NCI-H2171 treated with DMSO at 0.1 percent for 48 hours (cell line): Measurements from ENCODE around the gene PRKN.

Experiments
- DNase-seq: peaks from one replicate; lab custom pipeline; 2025; lab: John Stamatoyannopoulos, UW

The PRKN gene

GRCh38 chr6:162181741-162182401 is 545.7 kb downstream of the PRKN start:
- no peak for DNase-seq

- DNase-seq = no peak
Observed at GRCh38 chr6:162181111-162181510, 546.5 kb downstream of the PRKN start.

- DNase-seq = no peak
Observed at GRCh38 chr6:162179196-162179951, 548.2 kb downstream of the PRKN start.

- no peak for DNase-seq
Observed at GRCh38 chr6:162178666-162179065, 548.9 kb downstream of the PRKN start.

- no peak for DNase-seq
Observed at GRCh38 chr6:162178266-162178665, 549.3 kb downstream of the PRKN start.

- DNase-seq = no peak
Observed at GRCh38 chr6:162177746-162178145, 549.8 kb downstream of the PRKN start.

GRCh38 chr6:162173466-162173865 is 554.1 kb downstream of the PRKN start:
- no peak for DNase-seq

- no peak for DNase-seq
Observed at GRCh38 chr6:162165479-162165878, 562.1 kb downstream of the PRKN start.

GRCh38 chr6:162157167-162157870 is 570.2 kb downstream of the PRKN start:
- no peak for DNase-seq

- no peak for DNase-seq
Observed at GRCh38 chr6:162156146-162156545, 571.4 kb downstream of the PRKN start.

GRCh38 chr6:162154930-162155329 is 572.6 kb downstream of the PRKN start:
- DNase-seq = no peak

- no peak for DNase-seq
Observed at GRCh38 chr6:162154001-162154400, 573.6 kb downstream of the PRKN start.

- no peak for DNase-seq
Observed at GRCh38 chr6:162153120-162153519, 574.4 kb downstream of the PRKN start.

GRCh38 chr6:162151021-162151665 is 576.4 kb downstream of the PRKN start:
- DNase-seq = no peak

GRCh38 chr6:162150295-162150694 is 577.3 kb downstream of the PRKN start:
- DNase-seq = no peak

- no peak for DNase-seq
Observed at GRCh38 chr6:162149786-162150185, 577.8 kb downstream of the PRKN start.

GRCh38 chr6:162147805-162148204 is 579.8 kb downstream of the PRKN start:
- no peak for DNase-seq

- DNase-seq = no peak
Observed at GRCh38 chr6:162147281-162147680, 580.3 kb downstream of the PRKN start.

- DNase-seq = no peak
Observed at GRCh38 chr6:162140251-162140852, 587.2 kb downstream of the PRKN start.

- DNase-seq = no peak
Observed at GRCh38 chr6:162125659-162126058, 601.9 kb downstream of the PRKN start.

- DNase-seq = no peak
Observed at GRCh38 chr6:162124710-162125435, 602.7 kb downstream of the PRKN start.
